A549 treated with AZD2906 at 1 μM for 4 hours (cell line): ENCODE results near the gene CDH15. TPM values are rescaled to one million over a fixed set of nuclear protein-coding genes. Genes with fewer than 3 reads are reported as not detected.

Experiments used
- total RNA-seq: library from RNA; stranded (reverse); fragments of 200-300 nt; extraction: Qiagen RNA extraction; gene quantifications from 5 replicates; pipeline ENCODE4 v1.2.3, GENCODE V29; 2022

Gene CDH15
- 0.14 to 0.33 TPM (median 0.22 TPM) in 5 replicates for total RNA-seq

GRCh38 chr16:89171216-89172170 is at the start of gene CDH15:
CDH15 (plus strand) TSS chr16:89171748; CDS start chr16:89171832, 84 bp downstream.

GRCh38 chr16:89200124-89200849 is 28.7 kb downstream of the CDH15 start, which contains the start of gene SLC22A31:
SLC22A31 (minus strand) TSS chr16:89200537; CDS start chr16:89200501, 36 bp downstream.

GRCh38 chr16:89217388-89218191 is 46.0 kb downstream of the CDH15 start, which contains the start of gene ZNF778:
ZNF778 (plus strand) TSS chr16:89217703; CDS start chr16:89221128, 3,425 bp downstream.

Other genes starting within 250 kb of the CDH15 start
- 0.77 to 1.3 TPM (median 1.1 TPM) in 5 replicates for gene CBFA2T3, start 194.5 kb upstream of the CDH15 start, total RNA-seq
- 15.9 to 20.6 TPM (median 19.2 TPM) in 5 replicates for gene ACSF3, start 77.9 kb upstream of the CDH15 start, total RNA-seq
- gene SLC22A31, start 28.8 kb downstream of the CDH15 start, total RNA-seq = 1.0 to 1.7 TPM (median 1.6 TPM) in 5 replicates
- 9.3 to 12.7 TPM (median 10.4 TPM) in 5 replicates for gene ZNF778, start 46.0 kb downstream of the CDH15 start, total RNA-seq